CD4-positive, alpha-beta T cell (primary cell): ENCODE results near the gene TARS3. TPM values are rescaled to one million over a fixed set of nuclear protein-coding genes. Genes with fewer than 3 reads are reported as not detected.

Source experiments
- ATAC-seq: fragments of 200-7000 bp; cut with Tn5 transposase; one replicate; pipeline ENCODE4 v1.10.0; 2022; ENCODE audit warnings: mild to moderate bottlenecking; ENCODE audit not compliant: poor library complexity
- CTCF ChIA-PET: fragments of 350-600 bp; sonication (Branson Sonifier 250); formaldehyde crosslinking; loops from one replicate; lab custom pipeline; 2021; ENCODE audit warnings: antibody characterized with exemption, inconsistent platforms; lab: Charles Lee
- POLR2A ChIA-PET: fragments of 350-600 bp; sonication (Branson Sonifier 250); formaldehyde crosslinking; loops from one replicate; lab custom pipeline; 2021; ENCODE audit warnings: antibody characterized with exemption, inconsistent platforms; lab: Charles Lee
- DNase-seq, 14 experiments: peaks; one replicate each; pipeline ENCODE4 v3.0.0-alpha.2; 2013 to 2020; ENCODE audit warnings: mixed read lengths in 2 of 14
- H3K27ac ChIP-seq, 2 donors: one replicate each; pipeline versions ENCODE4 v1.5.1 to v1.7.0; 2013; ENCODE audit warnings: low read length in 2 of 2, low read depth in 1 of 2, mild to moderate bottlenecking in 1 of 2
- H3K27me3 ChIP-seq, 2 experiments: 1 replicate in 1 of 2; 2 replicates in 1 of 2; pipeline versions ENCODE4 v1.6.1 to v1.7.0; 2013; ENCODE audit warnings: low read length in 2 of 2, control low read depth in 1 of 2, mild to moderate bottlenecking in 1 of 2, moderate library complexity in 1 of 2; ENCODE audit not compliant: insufficient read depth in 2 of 2, control insufficient read depth in 1 of 2
- H3K36me3 ChIP-seq: one replicate; pipeline ENCODE4 v1.6.1; 2013; ENCODE audit warnings: low read length, control low read depth; ENCODE audit not compliant: insufficient read depth
- H3K4me1 ChIP-seq: one replicate; pipeline ENCODE4 v1.6.1; 2013; ENCODE audit warnings: low read length, control low read depth; ENCODE audit not compliant: insufficient read depth
- H3K4me3 ChIP-seq: one replicate; pipeline ENCODE4 v1.5.1; 2013; ENCODE audit warnings: mild to moderate bottlenecking, low read length, moderate library complexity
- H3K9me3 ChIP-seq, 2 experiments: 1 replicate in 1 of 2; 2 replicates in 1 of 2; pipeline versions ENCODE4 v1.6.1 to v1.7.0; 2013; ENCODE audit warnings: low read length in 2 of 2, mild to moderate bottlenecking in 2 of 2, control low read depth in 1 of 2, moderate library complexity in 1 of 2; ENCODE audit not compliant: control insufficient read depth in 1 of 2, insufficient read depth in 1 of 2
- H3K27ac Mint-ChIP-seq: one replicate; pipeline ENCODE4 v1.8.0; 2020; ENCODE audit warnings: mixed read lengths
- H3K27me3 Mint-ChIP-seq: one replicate; pipeline ENCODE4 v1.8.0; 2021; ENCODE audit warnings: mixed read lengths
- H3K36me3 Mint-ChIP-seq: one replicate; pipeline ENCODE4 v1.8.0; 2021; ENCODE audit warnings: low read depth, mixed read lengths
- H3K4me1 Mint-ChIP-seq: one replicate; pipeline ENCODE4 v1.8.0; 2021; ENCODE audit warnings: low read depth, mixed read lengths
- H3K4me3 Mint-ChIP-seq: one replicate; pipeline ENCODE4 v1.8.0; 2020; ENCODE audit warnings: mild to moderate bottlenecking, mixed read lengths
- H3K9me3 Mint-ChIP-seq: one replicate; pipeline ENCODE4 v1.8.0; 2020; ENCODE audit warnings: mixed read lengths
- CTCF ChIP-seq: fragments of 200-600 bp; IDR thresholded peaks from one replicate; pipeline ENCODE4 v1.8.0; 2022; ENCODE audit warnings: antibody characterized with exemption, mild to moderate bottlenecking
- intact Hi-C, 2 experiments: fragments of 100-400 bp; cut with DNase I in 1 of 2; cut with micrococcal nuclease in 1 of 2; formaldehyde crosslinking; loops; one replicate each; pipeline versions ENCODE4 v1.15.1 to v1.9.0; 2023 to 2025; cut with DNase I, micrococcal nuclease
- total RNA-seq, 174 experiments: library from RNA in 2 of 174; stranded (reverse) in 2 of 174; gene quantifications; one replicate each; pipeline ENCODE4 v1.2.3 and lab custom pipeline; 2021 to 2026

TARS3 gene
- total RNA-seq, 2 experiments from 2014 or later: 16.6 to 18.1 TPM

GRCh38 chr15:101684384-101684783 lies 39.9 kb downstream of the TARS3 start:
- Mint-ChIP-seq H3K36me3 (peaks cover 94% of the 10 kb centered on the region), H3K4me3 (no peak overlapping the region)

GRCh38 chr15:101679806-101680205 lies 44.5 kb downstream of the TARS3 start:
- CTCF ChIA-PET: no interaction called here
- H3K4me3 ChIP-seq: no peak overlapping the region
- H3K36me3 Mint-ChIP-seq: peaks cover 91% of the 10 kb centered on the region

More at GRCh38 chr15:101684384-101684783, 39.9 kb downstream of the TARS3 start:
- Histone ChIP-seq H3K27me3 (no peaks in the 10 kb centered on the region), H3K27ac (no peak overlapping the region), H3K4me3 (no peak overlapping the region), H3K9me3 (no peaks in the 10 kb centered on the region), H3K4me1 (no peaks in the 10 kb centered on the region), H3K36me3 (peaks cover 73% of the 10 kb centered on the region)
- H3K27me3 Mint-ChIP-seq: no peaks in the 10 kb centered on the region
- DNase-seq (no peak), ATAC-seq (no peak)
- no peaks in the 10 kb centered on the region for H3K4me1 Mint-ChIP-seq
- intact Hi-C loops: no loop called here
- H3K27ac Mint-ChIP-seq: no peak overlapping the region
- no peaks in the 10 kb centered on the region for H3K9me3 Mint-ChIP-seq
- TF ChIP-seq CTCF: no peak
- CTCF ChIA-PET: no interaction called here
- POLR2A ChIA-PET: no interaction called here

GRCh38 chr15:101676921-101677329 lies 47.3 kb downstream of the TARS3 start:
- H3K27me3 Mint-ChIP-seq: no peaks in the 10 kb centered on the region
- peaks cover 91% of the 10 kb centered on the region for H3K36me3 Mint-ChIP-seq
- CTCF ChIA-PET: no interaction called here
- intact Hi-C loops: no loop called here
- POLR2A ChIA-PET: no interaction called here
- Histone ChIP-seq H3K27me3 (no peaks in the 10 kb centered on the region), H3K9me3 (no peaks in the 10 kb centered on the region), H3K4me3 (no peak overlapping the region), H3K4me1 (no peaks in the 10 kb centered on the region), H3K36me3 (peaks cover 62% of the 10 kb centered on the region), H3K27ac (no peak overlapping the region)
- ATAC-seq (no peak), DNase-seq (no peak)
- H3K27ac Mint-ChIP-seq: no peak overlapping the region
- no peaks in the 10 kb centered on the region for H3K9me3 Mint-ChIP-seq
- no peak for TF ChIP-seq CTCF
- peaks cover 6% of the 10 kb centered on the region for H3K4me1 Mint-ChIP-seq
- no peak overlapping the region for H3K4me3 Mint-ChIP-seq

More at GRCh38 chr15:101679806-101680205, 44.5 kb downstream of the TARS3 start:
- Mint-ChIP-seq H3K27ac (no peak overlapping the region), H3K4me1 (peaks cover 6% of the 10 kb centered on the region), H3K9me3 (no peaks in the 10 kb centered on the region), H3K4me3 (no peak overlapping the region), H3K27me3 (no peaks in the 10 kb centered on the region)
- ATAC-seq: no peak
- POLR2A ChIA-PET: no interaction called here
- Histone ChIP-seq H3K9me3 (no peaks in the 10 kb centered on the region), H3K27me3 (no peaks in the 10 kb centered on the region), H3K36me3 (peaks cover 60% of the 10 kb centered on the region), H3K4me1 (no peaks in the 10 kb centered on the region), H3K27ac (no peak overlapping the region)
- TF ChIP-seq CTCF: no peak
- DNase-seq: no peak
- intact Hi-C loops: no loop called here
